ENCODE data around the gene PLAGL1. TPM values are rescaled to one million over a fixed set of nuclear protein-coding genes. Genes with fewer than 3 reads are reported as not detected.

Gene PLAGL1
- total and polyA plus RNA-seq, 2 experiments from 2014 or later, result 48.6 to 88.9 TPM

GRCh38 chr6:143937668-143937970 is 70.4 kb downstream of the PLAGL1 start:
- Histone ChIP-seq H3K4me2 (peak overlapping the region; percentile 1), H3K27me3 (no peaks in the 10 kb centered on the region), H3K9me3 (ENCODE audit: low read depth) (no peaks in the 10 kb centered on the region), H3K4me1 (ENCODE audit: insufficient read depth) (peaks cover 10% of the 10 kb centered on the region), H4K20me1 (ENCODE audit: insufficient read depth, poor library complexity, severe bottlenecking) (no peaks in the 10 kb centered on the region), H3K27ac (peak overlapping the region; percentile 20), H3K79me2 (no peaks in the 10 kb centered on the region), H3K4me3 (no peak overlapping the region), H3K36me3 (replicated peaks; ENCODE audit: insufficient read depth, low read depth) (no peaks in the 10 kb centered on the region), H3K9me2 (replicated peaks; ENCODE audit: insufficient read depth) (no peaks in the 10 kb centered on the region), H2AFZ (no peak overlapping the region)
- WGBS (ENCODE audit: low lambda C conversion rate, missing lambda C conversion rate), result 65% methylated on average over 1 of the region's 1 CpG
- no peak for TF ChIP-seq EZH2phosphoT487 (IDR thresholded peaks at IDR 0.05; ENCODE audit: low read depth, severe bottlenecking, unreplicated experiment)
- no peak for TF ChIP-seq CTCF (IDR thresholded peaks at IDR 0.05; ENCODE audit: poor library complexity)
- TF ChIP-seq EZH2 (IDR thresholded peaks at IDR 0.05; ENCODE audit: borderline replicate concordance), result no peak
- DNase-seq (ENCODE audit: low spot score), result no peak

- H3K36me3 ChIP-seq (replicated peaks; ENCODE audit: insufficient read depth, low read depth), result no peaks in the 10 kb centered on the region
- TF ChIP-seq CTCF (IDR thresholded peaks at IDR 0.05; ENCODE audit: poor library complexity) (no peak), EZH2 (IDR thresholded peaks at IDR 0.05; ENCODE audit: borderline replicate concordance) (no peak), EZH2phosphoT487 (IDR thresholded peaks at IDR 0.05; ENCODE audit: low read depth, severe bottlenecking, unreplicated experiment) (no peak)
- no peak overlapping the region for H3K4me3 ChIP-seq
- DNase-seq (ENCODE audit: low spot score), result no peak
- peak overlapping the region; percentile 25 for H3K27ac ChIP-seq
- H3K79me2 ChIP-seq, result no peaks in the 10 kb centered on the region
- WGBS (ENCODE audit: low lambda C conversion rate, missing lambda C conversion rate), result 63% methylated on average over 5 of the region's 5 CpGs
- H3K9me3 ChIP-seq (ENCODE audit: low read depth), result no peaks in the 10 kb centered on the region
- peaks cover 10% of the 10 kb centered on the region for H3K4me1 ChIP-seq (ENCODE audit: insufficient read depth)
- H2AFZ ChIP-seq, result no peak overlapping the region
- no peaks in the 10 kb centered on the region for H4K20me1 ChIP-seq (ENCODE audit: insufficient read depth, poor library complexity, severe bottlenecking)
- no peaks in the 10 kb centered on the region for H3K9me2 ChIP-seq (replicated peaks; ENCODE audit: insufficient read depth)
- H3K27me3 ChIP-seq, result no peaks in the 10 kb centered on the region
- H3K4me2 ChIP-seq, result peak overlapping the region; percentile 1
These were observed 71.0 kb downstream of the PLAGL1 start for GRCh38 chr6:143936778-143937667.

- no peak overlapping the region for H3K4me2 ChIP-seq
- H3K27me3 ChIP-seq, result no peaks in the 10 kb centered on the region
- DNase-seq (ENCODE audit: low spot score), result no peak
- 93% methylated on average over 3 of the region's 3 CpGs for WGBS (ENCODE audit: low lambda C conversion rate, missing lambda C conversion rate)
- no peaks in the 10 kb centered on the region for H3K36me3 ChIP-seq (replicated peaks; ENCODE audit: insufficient read depth, low read depth)
- TF ChIP-seq EZH2phosphoT487 (IDR thresholded peaks at IDR 0.05; ENCODE audit: low read depth, severe bottlenecking, unreplicated experiment) (no peak), EZH2 (IDR thresholded peaks at IDR 0.05; ENCODE audit: borderline replicate concordance) (no peak), CTCF (IDR thresholded peaks at IDR 0.05; ENCODE audit: poor library complexity) (no peak)
- H3K79me2 ChIP-seq, result no peaks in the 10 kb centered on the region
- no peak overlapping the region for H3K4me3 ChIP-seq
- H4K20me1 ChIP-seq (ENCODE audit: insufficient read depth, poor library complexity, severe bottlenecking), result no peaks in the 10 kb centered on the region
- no peak overlapping the region for H2AFZ ChIP-seq
- H3K9me3 ChIP-seq (ENCODE audit: low read depth), result no peaks in the 10 kb centered on the region
- H3K9me2 ChIP-seq (replicated peaks; ENCODE audit: insufficient read depth), result no peaks in the 10 kb centered on the region
- no peak overlapping the region for H3K27ac ChIP-seq
- H3K4me1 ChIP-seq (ENCODE audit: insufficient read depth), result peaks cover 10% of the 10 kb centered on the region
These were observed 71.7 kb downstream of the PLAGL1 start for GRCh38 chr6:143936347-143936746.

Measured in hepatocyte (in vitro differentiated cells).